Hepatocyte (in vitro differentiated cells): ENCODE results near the gene ESRRA.

Experiments
- CTCF ChIP-seq: fragments of 200-600 bp; sonication (generic); IDR thresholded peaks from 2 replicates; pipeline ENCODE4 v1.5.1; 2016; ENCODE audit warnings: antibody characterized with exemption, mild to moderate bottlenecking; ENCODE audit not compliant: poor library complexity
- EZH2 ChIP-seq: fragments of 200-600 bp; sonication (generic); IDR thresholded peaks from 2 replicates; pipeline ENCODE4 v1.6.1; 2016; ENCODE audit warnings: antibody characterized with exemption, mild to moderate bottlenecking, borderline replicate concordance

GRCh38 chr11:64341429-64341828 lies 36.1 kb downstream of the ESRRA start:
- TF ChIP-seq CTCF = no peak
- no peak for TF ChIP-seq EZH2
